ENCODE data around the gene TRAPPC10.

- TF ChIP-seq TEAD4 (IDR thresholded peaks at IDR 0.05; ENCODE audit: low read depth, low read length) (no peak), CTCF (IDR thresholded peaks at IDR 0.05; ENCODE audit: control extremely low read depth in 1 of 3, insufficient read depth in 1 of 3, low read depth in 1 of 3, low read length in 3 of 3) (no peak), RFX5 (IDR thresholded peaks at IDR 0.05; ENCODE audit: borderline replicate concordance, low read depth, low read length) (no peak), TAF7 (optimal IDR thresholded peaks at IDR 0.05; ENCODE audit: borderline replicate concordance, low read depth, low read length) (no peak), KDM1A (IDR thresholded peaks at IDR 0.05; ENCODE audit: borderline replicate concordance, low read length) (no peak), POLR2AphosphoS5 (IDR thresholded peaks at IDR 0.05; ENCODE audit: low read depth, low read length) (no peak), TAF1 (IDR thresholded peaks at IDR 0.05; ENCODE audit: low read depth, low read length) (no peak)
These were observed 8.4 kb downstream of the TRAPPC10 start for GRCh38 chr21:44020551-44020950.
